Measurements from ENCODE around the gene WDFY4.

The WDFY4 gene

DNA sequence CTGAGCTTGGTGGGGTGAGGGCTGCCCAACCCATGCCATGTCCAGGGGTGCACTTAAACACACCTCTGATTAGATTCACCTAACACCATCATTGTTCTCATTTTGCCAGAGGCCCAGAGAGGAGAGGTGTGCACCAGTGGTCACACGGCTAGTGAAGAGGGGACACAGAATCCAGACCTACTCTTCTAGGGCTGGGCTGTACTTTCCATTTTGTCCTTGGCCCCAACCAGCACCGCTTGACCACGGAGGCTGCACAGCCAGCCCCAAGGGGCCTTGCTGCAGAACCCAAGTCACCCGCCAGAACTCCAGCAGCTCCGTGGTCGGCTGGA lies 246 bp upstream of the WDFY4 start:
- DNase-seq (ENCODE audit: low spot score), result no peak

DNA sequence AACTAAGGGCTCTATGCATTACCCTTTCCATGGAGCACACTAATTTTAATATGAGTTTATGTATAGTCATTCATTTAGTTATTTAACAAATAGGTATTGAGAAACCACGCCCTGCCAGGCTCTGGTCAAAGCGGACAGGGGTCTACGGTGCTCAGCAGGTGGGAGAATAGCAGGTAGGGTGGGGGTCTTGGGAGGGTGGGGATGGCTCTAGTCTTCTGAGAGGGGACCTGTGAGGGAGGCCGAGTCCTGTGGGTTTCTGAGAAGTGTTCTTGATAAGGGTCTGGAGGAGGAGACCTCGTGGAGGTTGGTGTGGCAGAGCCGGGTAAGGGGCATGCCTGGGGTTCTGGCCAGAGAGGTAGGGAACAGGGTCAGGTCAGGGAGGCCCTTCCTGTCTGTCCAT lies 1.1 kb downstream of the WDFY4 start:
- DNase-seq (ENCODE audit: low spot score), result no peak

DNA sequence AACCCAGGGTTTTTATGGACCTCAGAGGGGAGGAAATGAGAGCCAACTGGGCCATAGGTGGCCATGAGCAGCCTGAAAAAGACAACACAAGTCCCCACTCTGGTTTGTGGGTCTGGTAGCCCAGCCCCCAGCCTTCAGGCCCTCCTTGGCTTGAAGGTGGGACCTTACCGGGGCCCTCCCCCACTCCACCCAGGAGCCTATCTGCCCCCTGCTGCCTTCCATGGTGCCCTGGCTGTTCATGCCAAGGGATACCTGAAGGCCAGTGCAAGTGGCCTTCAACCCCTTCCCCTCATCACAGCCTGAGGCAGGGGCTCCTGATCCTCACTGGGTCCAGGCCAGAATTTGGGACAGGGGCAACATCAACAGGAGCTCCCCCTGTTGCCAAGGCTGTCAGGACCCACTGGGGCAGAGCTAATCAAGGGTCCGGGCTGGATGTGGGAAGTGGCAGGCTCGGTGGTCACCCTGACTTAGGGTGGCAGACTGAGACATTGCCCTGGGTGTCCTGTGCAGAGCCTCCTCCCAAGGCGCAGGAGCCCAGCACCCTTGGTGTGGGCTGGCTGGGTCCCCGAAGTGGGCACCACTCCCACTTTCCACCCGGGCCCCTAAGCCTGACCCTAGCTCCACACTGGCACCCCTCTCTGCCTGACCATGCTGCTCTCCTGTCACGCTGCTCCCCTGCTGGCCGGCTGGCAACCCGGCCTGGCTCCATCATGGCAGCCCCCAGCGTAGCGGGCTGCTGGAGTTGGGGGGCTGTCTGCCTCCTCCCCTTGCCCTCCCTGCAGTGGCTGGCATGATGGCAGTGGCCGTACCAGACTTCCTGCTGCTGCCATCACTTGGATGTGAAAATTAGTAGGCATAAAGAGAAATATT lies 6.4 kb downstream of the WDFY4 start:
- no peak for DNase-seq (ENCODE audit: low spot score)

DNA sequence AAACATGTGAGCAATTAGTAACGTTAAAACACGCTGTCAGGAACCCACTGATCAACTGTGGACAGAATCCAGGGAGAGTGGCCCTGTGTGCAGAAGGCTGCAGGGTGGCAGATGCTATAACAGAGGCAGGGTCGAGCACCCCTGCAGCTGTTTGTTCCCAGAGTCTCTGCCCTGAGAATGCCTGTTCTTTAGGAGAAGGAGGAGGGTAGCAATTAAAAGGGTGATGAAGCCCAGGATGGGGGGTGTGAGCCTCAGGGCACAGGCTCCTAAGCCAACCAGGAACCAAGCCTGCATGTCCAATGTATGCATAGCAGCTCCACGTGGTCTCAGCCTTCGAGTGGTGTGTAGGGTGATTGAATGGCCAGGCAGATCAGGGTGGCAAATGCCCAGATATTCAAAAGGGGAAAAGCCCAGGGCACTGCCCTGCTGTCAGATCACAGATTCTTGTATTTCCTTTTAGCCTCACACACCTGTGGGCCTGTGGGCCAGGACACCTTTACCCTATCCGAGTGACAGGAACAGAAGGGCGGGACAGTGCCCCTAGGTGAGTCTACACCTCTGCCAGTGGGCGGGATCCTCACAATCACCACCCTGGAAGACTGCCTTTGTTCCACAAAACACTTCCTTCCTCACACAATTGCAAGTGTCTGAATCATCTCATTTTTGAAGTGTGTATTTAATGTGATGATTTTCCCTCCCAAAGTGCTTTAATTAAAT lies 7.3 kb downstream of the WDFY4 start:
- no peak for DNase-seq (ENCODE audit: low spot score)

DNA sequence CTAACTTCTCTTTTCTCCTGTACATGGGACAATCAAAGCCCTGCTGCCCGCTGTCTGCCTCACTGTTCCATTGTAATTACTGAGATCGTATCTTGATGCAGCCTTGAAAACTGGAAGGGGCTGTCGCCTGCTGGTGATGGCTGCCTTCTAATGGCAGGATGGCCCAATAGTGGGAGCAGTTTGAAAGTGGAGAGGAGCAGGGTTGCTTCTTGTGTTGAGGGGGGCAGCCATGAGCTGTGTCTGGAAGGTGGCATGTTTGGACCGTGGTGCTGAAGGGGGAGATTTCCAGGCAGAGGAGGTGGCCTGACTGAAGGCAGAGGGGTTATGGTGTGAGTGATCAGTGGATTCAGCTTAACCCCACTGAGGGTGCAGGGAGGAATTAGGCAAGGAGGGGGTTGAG lies 8.1 kb downstream of the WDFY4 start:
- peak; percentile 60 for DNase-seq (ENCODE audit: low spot score)

DNA sequence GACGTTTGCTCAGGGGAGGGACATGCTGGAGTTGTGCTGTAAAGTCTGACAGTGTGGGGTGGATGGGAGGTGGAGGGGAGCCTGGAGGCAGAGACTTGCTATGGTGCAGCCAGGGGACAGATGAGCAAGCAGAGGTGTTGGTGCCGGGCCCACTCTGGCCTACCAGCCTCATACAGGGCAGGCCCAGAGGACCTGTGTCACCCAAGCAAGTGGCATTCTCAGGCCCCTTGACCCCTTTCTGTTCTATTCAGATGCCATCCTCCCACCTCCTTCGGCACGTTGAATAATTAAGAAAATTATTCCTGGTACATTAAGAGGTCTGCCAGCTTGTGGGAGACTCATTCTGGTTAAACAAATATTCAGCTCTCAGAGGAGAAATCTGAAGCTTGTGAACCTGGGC lies 8.5 kb downstream of the WDFY4 start:
- DNase-seq (ENCODE audit: low spot score), result no peak

DNA sequence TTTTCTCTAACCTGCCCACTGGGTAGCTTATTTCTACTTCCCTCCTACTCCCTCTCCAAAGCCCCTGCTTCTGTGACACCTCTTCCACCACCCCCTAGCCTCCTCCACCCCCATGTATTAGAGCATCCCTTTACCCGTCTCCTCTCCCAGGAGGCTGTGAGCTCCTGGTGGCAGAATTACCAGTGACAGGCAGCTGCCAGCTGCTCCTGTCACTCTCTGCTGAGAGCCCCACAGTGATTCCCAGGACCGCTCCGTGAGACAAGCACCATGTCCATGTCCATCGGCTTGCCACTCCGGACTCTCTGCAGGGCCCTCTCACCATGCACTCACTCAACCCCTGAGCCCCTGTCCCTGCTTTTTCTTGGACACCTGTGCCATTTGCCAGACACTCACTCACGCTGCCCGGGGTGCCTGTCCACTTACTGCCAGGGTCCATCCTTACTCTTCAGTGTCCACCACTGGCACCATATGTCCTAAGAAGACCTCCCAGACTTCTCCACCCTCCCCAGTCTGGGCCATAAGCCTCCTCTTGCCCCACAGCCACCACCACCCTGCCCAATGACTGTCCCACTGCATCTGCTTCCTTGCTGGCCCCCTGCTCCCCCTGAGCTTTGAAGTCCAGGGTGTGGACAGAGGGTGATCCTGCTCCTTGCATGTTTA lies 9.8 kb downstream of the WDFY4 start:
- DNase-seq (ENCODE audit: low spot score), result peak; percentile 26

DNA sequence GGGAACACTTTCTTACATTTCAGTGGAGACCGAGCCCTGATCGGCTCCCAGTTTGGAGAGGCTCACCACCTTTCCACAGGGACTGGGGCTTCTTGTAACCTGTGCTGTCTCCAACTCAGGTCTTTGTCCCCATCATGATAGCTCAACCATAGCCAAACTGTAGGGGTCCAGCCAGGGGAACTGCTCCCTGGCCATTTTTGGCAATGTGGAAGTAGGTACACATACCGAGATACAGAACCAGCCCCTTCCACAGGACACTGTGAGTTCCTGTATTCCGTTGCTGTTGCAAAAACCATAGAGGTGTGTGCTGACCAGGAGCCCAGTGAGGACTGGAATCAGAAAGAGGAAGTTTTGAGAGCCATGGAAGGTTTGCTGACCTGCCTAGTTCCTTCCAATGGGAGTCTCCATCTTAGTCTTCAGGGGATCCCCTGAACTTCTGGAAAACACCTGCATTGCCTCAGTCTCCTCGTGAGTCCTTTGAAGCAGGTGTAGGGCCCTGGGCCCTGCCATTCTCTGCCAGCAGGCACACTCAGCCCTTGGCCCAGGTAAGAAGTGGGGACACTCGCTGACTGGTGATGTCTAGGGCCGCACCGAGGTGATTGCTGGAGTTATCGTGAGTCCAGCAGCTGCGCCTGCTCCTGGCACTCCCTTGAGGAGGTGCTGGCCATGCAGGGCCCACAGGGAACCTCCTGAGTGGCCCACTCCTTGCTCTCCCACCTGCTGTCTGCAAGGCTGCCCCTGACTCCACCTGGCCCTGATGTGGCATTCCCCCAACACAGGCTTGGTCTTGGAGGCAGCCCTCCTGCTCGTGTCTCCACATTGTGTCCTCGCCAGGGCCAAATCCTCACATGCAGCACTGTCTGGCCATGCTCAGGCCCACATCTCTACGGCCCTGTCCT lies 11.2 kb downstream of the WDFY4 start:
- no peak for DNase-seq (ENCODE audit: low spot score)

DNA sequence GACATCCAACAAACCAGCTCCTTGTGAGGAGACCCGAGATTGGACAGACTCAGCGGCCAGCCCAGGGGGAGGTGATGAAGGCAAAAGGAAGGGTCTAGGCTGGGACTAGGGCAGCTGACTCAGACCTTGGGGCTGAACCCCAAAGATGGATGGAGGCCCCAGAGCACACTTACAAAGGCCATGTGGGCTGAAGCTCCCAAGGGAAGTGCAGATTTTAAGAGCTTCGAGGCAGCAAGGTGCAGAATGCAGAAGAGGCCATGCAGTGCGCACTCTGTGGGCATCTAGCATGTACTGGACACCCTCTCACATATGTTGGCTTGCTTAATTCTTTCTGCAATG lies 11.8 kb downstream of the WDFY4 start:
- no peak for DNase-seq (ENCODE audit: low spot score)

DNA sequence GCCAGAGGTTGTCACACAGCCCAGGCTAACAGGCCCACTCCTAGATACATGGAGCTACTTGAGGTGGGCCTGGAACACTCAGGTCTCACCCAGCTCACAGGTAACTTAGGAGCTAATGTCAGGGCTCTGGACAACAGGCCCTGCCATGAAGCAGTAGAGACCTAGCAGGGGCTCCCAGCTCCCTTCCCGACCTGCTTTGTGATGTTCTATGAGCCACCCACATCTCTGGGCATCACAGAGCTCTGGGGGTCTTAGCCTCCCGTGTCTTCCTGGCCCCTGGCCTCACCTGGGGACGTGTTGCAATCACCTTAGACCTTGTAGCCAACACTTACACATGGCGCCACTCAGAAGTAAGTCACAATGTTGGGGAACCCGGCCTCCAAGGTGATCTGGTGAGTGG lies 12.4 kb downstream of the WDFY4 start:
- no peak for DNase-seq (ENCODE audit: low spot score)

DNA sequence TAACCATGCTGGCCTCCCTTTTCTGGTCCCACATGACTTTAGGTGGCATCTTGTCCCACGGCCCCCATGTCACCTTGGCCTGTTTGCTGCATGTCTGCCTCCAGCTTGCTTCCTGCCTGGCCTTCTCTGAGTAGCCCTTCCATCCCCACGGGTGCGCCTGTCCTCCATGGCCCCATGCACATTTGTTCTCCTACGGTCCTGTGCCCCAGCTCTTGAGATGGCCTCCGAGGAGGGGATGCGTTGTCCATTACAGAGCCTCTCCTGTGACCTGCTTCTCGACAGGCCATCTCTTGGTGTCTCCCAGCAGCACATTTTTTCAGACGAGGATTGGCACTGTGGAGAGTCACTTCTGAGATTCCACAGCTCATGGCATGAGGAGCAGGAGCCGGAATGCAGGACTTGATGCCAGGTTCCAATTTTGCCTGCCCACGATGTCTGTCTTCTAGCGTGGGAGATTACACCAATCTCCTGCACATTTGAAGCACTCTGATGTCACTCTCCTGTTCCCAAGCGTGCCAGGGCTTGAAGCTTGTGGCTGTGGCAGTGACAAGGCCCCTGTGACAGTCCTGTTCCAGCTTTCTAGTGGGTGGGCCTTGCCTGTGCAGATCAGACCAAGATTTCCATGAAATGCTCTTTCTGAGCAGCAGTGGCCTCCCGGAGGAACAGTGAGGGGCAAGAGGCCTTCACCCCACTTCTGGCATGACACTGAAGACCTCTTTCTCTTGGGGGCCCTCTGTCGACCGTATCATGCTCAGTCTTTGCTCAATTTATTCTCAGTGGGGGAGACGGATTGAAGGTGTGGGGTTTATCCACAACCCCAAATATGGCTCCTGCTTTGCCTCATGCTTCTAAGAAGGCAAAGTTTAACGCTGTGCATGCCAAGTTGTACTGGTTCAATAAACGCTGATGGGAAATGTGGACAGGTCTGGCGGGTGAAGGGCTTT lies 13.4 kb downstream of the WDFY4 start:
- DNase-seq (ENCODE audit: low spot score), result no peak

DNA sequence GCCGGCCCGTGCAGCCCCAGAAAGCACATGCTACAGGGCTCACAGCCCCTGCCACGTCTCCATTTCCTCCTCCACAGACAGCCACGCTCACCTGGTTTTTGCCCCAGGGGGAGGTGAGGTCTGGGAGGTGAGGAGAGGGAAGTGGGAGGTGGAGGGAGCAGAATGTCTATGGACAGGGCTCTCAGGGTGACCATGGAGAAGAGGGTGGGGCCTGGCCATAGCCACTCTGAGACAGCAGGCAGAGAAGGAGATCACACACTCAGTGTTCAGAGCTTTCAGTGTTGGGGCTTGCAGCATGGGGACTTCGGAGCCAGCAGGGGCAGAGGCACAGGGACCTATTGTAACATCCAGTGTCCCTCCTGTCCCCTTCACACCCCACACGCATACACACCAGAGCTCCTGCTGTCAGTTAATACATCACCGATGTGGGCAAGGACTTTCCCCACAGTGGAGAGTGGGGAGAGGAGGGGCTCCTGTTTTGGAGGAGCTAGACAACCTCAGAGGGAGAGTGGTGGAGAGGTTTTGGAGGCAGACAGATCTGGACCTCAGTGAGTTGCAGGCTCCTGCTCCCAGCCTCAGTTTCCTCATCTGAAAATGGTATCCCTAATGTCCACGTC lies 14.4 kb downstream of the WDFY4 start:
- no peak for DNase-seq (ENCODE audit: low spot score)

DNA sequence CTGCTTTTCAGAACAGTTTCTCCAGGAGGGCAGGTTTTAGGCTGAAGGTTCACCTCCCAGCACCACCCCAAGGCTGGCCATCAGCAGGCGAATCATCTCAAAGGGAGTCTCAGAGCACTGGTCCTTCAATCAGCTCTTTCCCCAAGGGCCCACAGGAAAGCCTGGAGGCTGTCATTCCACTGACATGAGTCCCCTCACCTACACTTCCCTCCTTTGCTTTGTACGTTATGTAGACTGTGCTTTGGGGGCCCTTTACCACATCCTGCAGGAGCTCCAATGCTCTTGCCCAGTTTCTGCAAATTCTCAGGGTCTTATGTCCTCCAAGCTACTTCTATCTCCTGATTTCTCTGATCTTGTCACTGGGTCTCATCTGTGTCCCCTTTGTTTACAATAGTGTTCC lies 15.4 kb downstream of the WDFY4 start:
- DNase-seq (ENCODE audit: low spot score), result no peak

DNA sequence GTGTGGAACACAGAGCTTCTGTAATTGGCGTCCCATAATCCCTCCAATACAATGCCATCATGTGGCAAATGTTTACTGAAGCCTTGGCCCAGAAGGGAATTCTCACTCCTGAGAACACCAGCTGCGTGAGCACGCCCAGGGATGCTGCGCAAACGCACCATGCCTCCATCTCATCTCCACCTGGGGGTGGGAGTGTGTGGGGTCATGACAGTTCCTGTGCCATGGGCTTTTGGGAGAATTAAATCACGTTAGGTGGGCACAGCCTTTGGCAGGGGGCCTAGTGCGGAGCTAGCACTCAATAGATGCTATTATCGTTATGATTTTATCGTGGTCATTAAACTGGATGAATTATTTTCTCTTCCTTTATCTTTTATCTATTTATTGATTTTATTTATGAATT lies 15.8 kb downstream of the WDFY4 start:
- no peak for DNase-seq (ENCODE audit: low spot score)

DNA sequence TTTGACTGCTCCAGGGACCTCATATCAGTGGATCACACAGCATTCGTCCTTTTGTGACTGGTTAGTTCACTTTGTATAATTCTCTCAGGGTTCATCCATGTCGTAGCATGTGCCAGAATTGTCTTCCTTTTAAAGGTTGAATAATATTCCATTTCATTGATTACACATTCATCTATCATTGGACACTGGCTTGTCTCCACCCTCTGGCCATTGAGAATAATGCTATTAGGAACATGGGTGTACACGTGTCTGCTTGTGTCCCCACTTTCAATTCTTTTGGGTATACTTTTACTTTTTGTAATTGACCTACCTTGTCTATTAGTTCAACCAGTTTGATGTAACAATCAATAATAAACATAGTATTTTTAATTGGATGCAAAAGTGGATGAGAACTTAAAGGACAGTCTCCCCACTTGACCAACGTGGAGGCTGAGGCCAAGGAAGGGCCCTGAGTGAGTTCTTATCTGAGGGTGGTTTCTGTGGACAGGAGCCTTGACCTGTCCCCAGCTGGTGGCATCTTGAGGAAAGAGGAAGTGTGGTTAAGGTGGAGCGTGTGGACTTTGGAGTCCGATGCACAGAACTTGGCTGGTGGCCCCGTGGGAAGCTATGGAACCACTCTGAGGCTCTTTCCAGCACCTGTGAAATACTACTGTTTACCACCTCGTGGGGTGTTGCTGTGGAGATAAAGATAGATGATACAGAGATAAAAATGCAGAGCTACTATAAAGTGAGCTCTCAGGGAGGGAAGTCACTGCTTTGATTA lies 16.6 kb downstream of the WDFY4 start:
- no peak for DNase-seq (ENCODE audit: low spot score)

DNA sequence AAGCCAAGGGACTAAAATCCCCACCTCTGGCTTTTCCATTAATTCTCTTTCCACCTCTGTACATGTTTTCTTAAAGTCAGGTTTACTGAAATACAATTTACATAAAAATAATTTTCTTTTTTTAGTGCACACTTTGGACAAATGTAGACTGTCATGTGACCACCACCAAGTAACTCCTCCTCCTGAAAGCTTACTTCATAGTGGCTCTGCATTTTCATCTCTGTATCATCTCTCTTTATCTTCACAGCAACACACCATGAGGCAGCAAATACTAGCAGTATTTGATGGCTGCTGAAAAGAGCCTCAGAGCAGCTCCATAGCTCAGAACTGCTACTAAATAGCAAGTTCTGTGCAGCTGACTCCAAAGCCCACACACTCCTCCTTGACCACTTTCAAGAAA lies 17.3 kb downstream of the WDFY4 start:
- DNase-seq (ENCODE audit: low spot score), result no peak

DNA sequence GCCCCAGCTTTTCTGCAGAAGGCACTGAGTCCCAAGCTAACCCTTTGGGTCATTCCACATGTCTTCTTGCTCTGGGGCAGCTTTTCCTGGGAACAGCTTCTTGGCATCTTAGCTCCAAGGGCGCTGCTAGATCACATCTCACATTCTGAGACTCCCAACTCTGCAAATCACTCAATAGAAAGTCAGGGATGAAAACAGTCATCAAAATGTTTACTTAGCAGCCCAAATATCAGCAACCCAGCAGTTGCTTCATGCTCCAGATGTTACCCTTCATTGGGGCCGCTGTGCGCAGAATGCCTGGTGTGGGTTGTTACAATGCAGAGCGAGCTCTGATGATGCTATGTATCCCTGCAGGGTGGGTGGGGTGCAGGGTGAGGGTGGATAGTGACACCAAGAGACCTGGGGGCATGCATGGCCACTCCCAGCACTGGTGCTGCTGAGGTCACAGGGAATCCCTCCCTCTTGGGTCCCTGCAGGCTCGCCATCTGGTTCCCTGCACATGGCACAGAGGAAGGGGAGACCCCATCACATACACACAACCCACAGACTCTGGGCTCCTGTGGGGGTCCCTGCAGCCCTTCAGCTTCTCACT lies 19.0 kb downstream of the WDFY4 start:
- no peak for DNase-seq (ENCODE audit: low spot score)

DNA sequence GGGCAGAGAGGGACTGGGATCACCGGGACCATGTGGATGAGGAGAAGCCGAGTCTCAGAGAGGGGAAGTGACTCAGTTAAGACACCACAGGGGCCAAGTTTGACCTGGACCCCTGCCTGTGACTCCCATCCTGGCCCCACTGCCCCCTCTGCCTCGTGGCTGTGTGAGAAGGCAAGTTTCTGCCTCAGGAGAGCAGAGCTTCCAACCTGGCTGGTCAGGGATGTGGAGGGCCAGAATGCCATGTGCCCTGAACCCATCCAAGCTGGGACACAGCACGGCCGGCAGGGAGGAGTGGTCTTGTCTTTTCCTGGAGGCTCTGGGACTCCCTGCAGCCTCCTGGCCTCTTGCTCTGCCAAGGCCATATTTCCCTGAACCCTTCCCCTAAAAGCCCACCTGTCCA lies 19.5 kb downstream of the WDFY4 start:
- DNase-seq (ENCODE audit: low spot score), result no peak

DNA sequence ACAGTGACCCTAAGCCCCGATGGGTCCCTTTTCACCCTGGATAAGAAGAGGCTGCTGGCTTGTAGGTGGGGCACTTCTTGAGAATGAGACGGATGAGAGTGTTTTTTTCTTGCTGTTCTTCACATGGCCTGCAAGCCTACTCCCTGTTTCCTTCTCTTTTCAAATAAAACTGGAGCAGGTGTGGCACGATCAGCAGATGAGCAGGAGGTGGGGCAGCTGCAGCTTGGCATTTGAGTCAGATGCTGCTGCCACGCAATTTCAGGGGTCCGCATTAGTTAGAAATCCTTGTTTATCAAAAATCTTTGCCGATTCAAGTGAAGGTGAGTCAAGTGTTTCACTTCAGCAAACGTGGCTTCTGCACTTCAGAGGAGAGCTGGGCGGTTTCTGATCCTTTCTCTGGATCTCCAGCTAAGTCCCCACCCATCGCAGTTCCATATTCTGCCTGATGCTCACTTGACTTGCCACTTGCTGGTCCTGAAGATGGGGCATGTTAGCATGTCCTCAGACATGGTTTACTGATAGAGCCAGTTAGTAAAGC lies 20.8 kb downstream of the WDFY4 start:
- no peak for DNase-seq (ENCODE audit: low spot score)
